Left lung (tissue), 10 donors: Measurements from ENCODE around the gene LTC4S. TPM values are rescaled to one million over a fixed set of nuclear protein-coding genes. Genes with fewer than 3 reads are reported as not detected.
"Not testable (repeated sequence)": the region's sequence is repeated elsewhere in the genome, so short reads cannot be mapped to it uniquely, and the experiment has no call there.

Source experiments
- ATAC-seq: fragments of 200-7000 bp; cut with Tn5 transposase; one replicate; pipeline ENCODE4 v1.9.1; 2020; ENCODE audit warnings: moderate library complexity
- DNase-seq, 4 donors: peaks; one replicate each; pipeline ENCODE4 v3.0.0-alpha.2; 2013 to 2020
- H3K27ac ChIP-seq, 2 donors: fragments of 200-600 bp; sonication (generic) in 1 of 2; one replicate each; pipeline versions ENCODE4 v1.5.0 to v1.8.0; 2020 to 2021
- H3K27me3 ChIP-seq, 2 donors: fragments of 200-600 bp; sonication (generic) in 1 of 2; one replicate each; pipeline versions ENCODE4 v1.5.0 to v1.8.0; 2020 to 2021
- H3K36me3 ChIP-seq, 2 donors: fragments of 200-600 bp; sonication (generic) in 1 of 2; one replicate each; pipeline versions ENCODE4 v1.5.0 to v1.8.0; 2020 to 2021
- H3K4me1 ChIP-seq, 2 donors: fragments of 200-600 bp; one replicate each; pipeline ENCODE4 v1.8.0; 2021
- H3K4me3 ChIP-seq, 2 donors: fragments of 200-600 bp; sonication (generic) in 1 of 2; one replicate each; pipeline versions ENCODE4 v1.5.0 to v1.8.0; 2020 to 2021; ENCODE audit warnings: mild to moderate bottlenecking in 1 of 2
- H3K9me3 ChIP-seq, 2 donors: fragments of 200-600 bp; sonication (generic) in 1 of 2; one replicate each; pipeline versions ENCODE4 v1.5.0 to v1.8.0; 2020 to 2021
- CTCF ChIP-seq, 2 donors: fragments of 200-600 bp; sonication (generic) in 1 of 2; IDR thresholded peaks; one replicate each; pipeline versions ENCODE4 v1.5.0 to v1.8.0; 2021; ENCODE audit warnings: antibody characterized with exemption in 2 of 2
- intact Hi-C, 2 donors: fragments of 100-400 bp; cut with DNase I; formaldehyde crosslinking; loops; one replicate each; pipeline versions ENCODE4 v1.11.2 to v1.14.2; 2022
- polyA plus RNA-seq, 6 donors: library from polyadenylated mRNA; unstranded; fragments of 120-200 nt; gene quantifications; one replicate each; pipeline ENCODE4 v1.2.1, GENCODE V29; 2013; ENCODE audit not compliant: insufficient read length in 6 of 6
- total RNA-seq, 2 donors: library from RNA; stranded (reverse); fragmentation: NEBNext Ultra II Directional; extraction: Animal tissue kit (Norgen Biotek cat#: 25700); gene quantifications; one replicate each; pipeline ENCODE4 v1.2.1, GENCODE V29; 2021
- donor health status: DM: no; HTN: yes; CAD: no.
- donor health status: DM: no; HTN: no; CAD: no.

The LTC4S gene
- total and polyA plus RNA-seq, 8 donors, result 3.0 to 19.6 (median 5.0) TPM

- H3K27ac ChIP-seq, result no peak overlapping the region
- TF ChIP-seq CTCF (IDR thresholded peaks at IDR 0.05), result no peak
- H3K4me1 ChIP-seq, result peaks cover 0 to 14% of the 10 kb centered on the region in 2 donors
- H3K36me3 ChIP-seq, result peaks cover 12 to 97% of the 10 kb centered on the region in 2 donors
- intact Hi-C loops, result no loop called here
- peak in 1 of 4 donors; percentile 75 for DNase-seq
- no peaks in the 10 kb centered on the region for H3K27me3 ChIP-seq
- no peaks in the 10 kb centered on the region for H3K9me3 ChIP-seq
- H3K4me3 ChIP-seq, result no peak overlapping the region
- ATAC-seq, result no peak
Measured at GRCh38 chr5:179833056-179833708, 39.4 kb downstream of the LTC4S start.

GRCh38 chr5:179833709-179834070 is 39.9 kb downstream of the LTC4S start:
- DNase-seq (no peak), ATAC-seq (no peak)
- Histone ChIP-seq H3K27me3 (no peaks in the 10 kb centered on the region), H3K4me1 (peaks cover 0 to 14% of the 10 kb centered on the region in 2 donors), H3K36me3 (peaks cover 12 to 97% of the 10 kb centered on the region in 2 donors), H3K27ac (no peak overlapping the region), H3K9me3 (no peaks in the 10 kb centered on the region), H3K4me3 (no peak overlapping the region)
- intact Hi-C loops, result no loop called here
- no peak for TF ChIP-seq CTCF (IDR thresholded peaks at IDR 0.05)

- Histone ChIP-seq H3K36me3 (peaks cover 12 to 97% of the 10 kb centered on the region in 2 donors), H3K27me3 (no peaks in the 10 kb centered on the region)
- intact Hi-C loops, result no loop called here
Measured at GRCh38 chr5:179834120-179834519, 40.3 kb downstream of the LTC4S start.

GRCh38 chr5:179834871-179835270 is 41.1 kb downstream of the LTC4S start:
- peak in 1 of 4 donors; percentile 35 for DNase-seq
- H3K9me3 ChIP-seq, H3K27ac ChIP-seq, H3K4me3 ChIP-seq, intact Hi-C loops, ATAC-seq, H3K27me3 ChIP-seq: not testable (repeated sequence)
- H3K36me3 ChIP-seq, result peaks cover 12 to 97% of the 10 kb centered on the region in 2 donors
- H3K4me1 ChIP-seq, result peaks cover 0 to 14% of the 10 kb centered on the region in 2 donors

More at GRCh38 chr5:179834120-179834519, 40.3 kb downstream of the LTC4S start:
- DNase-seq (peak in 1 of 4 donors; percentile 45), ATAC-seq (peak; percentile 20)
- Histone ChIP-seq H3K27ac (no peak overlapping the region), H3K9me3 (no peaks in the 10 kb centered on the region), H3K4me1 (peaks cover 0 to 14% of the 10 kb centered on the region in 2 donors), H3K4me3 (no peak overlapping the region)
- no peak for TF ChIP-seq CTCF (IDR thresholded peaks at IDR 0.05)

DNA sequence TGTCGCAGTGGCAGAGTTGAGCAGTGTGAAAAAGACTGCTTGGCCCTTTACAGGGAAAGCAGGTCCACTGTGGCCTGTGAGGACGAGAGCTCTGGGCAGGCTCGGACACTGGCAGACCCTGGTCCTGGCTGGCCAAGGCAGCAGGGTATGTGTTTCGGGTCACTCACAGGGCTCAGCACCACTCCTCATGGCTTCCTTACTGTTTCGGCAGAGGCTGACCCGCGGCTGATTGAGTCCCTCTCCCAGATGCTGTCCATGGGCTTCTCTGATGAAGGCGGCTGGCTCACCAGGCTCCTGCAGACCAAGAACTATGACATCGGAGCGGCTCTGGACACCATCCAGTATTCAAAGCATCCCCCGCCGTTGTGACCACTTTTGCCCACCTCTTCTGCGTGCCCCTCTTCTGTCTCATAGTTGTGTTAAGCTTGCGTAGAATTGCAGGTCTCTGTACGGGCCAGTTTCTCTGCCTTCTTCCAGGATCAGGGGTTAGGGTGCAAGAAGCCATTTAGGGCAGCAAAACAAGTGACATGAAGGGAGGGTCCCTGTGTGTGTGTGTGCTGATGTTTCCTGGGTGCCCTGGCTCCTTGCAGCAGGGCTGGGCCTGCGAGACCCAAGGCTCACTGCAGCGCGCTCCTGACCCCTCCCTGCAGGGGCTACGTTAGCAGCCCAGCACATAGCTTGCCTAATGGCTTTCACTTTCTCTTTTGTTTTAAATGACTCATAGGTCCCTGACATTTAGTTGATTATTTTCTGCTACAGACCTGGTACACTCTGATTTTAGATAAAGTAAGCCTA is 42.6 kb downstream of the LTC4S start:
- peaks cover 0 to 14% of the 10 kb centered on the region in 2 donors for H3K4me1 ChIP-seq
- H3K36me3 ChIP-seq, result peaks cover 12 to 95% of the 10 kb centered on the region in 2 donors
- peak in 2 of 4 donors; percentile 31 to 61 for DNase-seq
- peak overlapping the region; percentile 19 to 46 for H3K27ac ChIP-seq
- intact Hi-C loops, result no loop called here
- no peak for TF ChIP-seq CTCF (IDR thresholded peaks at IDR 0.05)
- no peaks in the 10 kb centered on the region for H3K9me3 ChIP-seq
- peak; percentile 31 for ATAC-seq
- H3K4me3 ChIP-seq, result no peak overlapping the region
- no peaks in the 10 kb centered on the region for H3K27me3 ChIP-seq
